Ishikawa (cell line): ENCODE results near the gene DCTD.

Experiments used
- CEBPB ChIP-seq: IDR thresholded peaks from 2 replicates; pipeline ENCODE4 v1.6.1; 2012
- EP300 ChIP-seq: IDR thresholded peaks from 2 replicates; pipeline ENCODE4 v1.6.1; 2012; ENCODE audit warnings: borderline replicate concordance
- NFIC ChIP-seq: IDR thresholded peaks from 2 replicates; pipeline ENCODE4 v1.6.1; 2012
- RAD21 ChIP-seq: IDR thresholded peaks from 2 replicates; pipeline ENCODE4 v1.6.1; 2012; ENCODE audit warnings: low read depth
- TAF1 ChIP-seq: IDR thresholded peaks from 2 replicates; pipeline ENCODE4 v1.6.1; 2012; ENCODE audit warnings: low read depth, mild to moderate bottlenecking
- TCF12 ChIP-seq: IDR thresholded peaks from 2 replicates; pipeline ENCODE4 v1.6.1; 2012; ENCODE audit warnings: low read depth
- TEAD4 ChIP-seq: IDR thresholded peaks from 2 replicates; pipeline ENCODE4 v1.6.1; 2012

GRCh38 chr4:182929296-182929695 lies 12.1 kb upstream of the DCTD start:
- TF ChIP-seq EP300 (no peak), TEAD4 (no peak), TCF12 (no peak), CEBPB (no peak), RAD21 (no peak), NFIC (no peak), TAF1 (no peak)
